ENCODE data around the gene RBM15.

- TF ChIP-seq SUZ12 (IDR thresholded peaks at IDR 0.05; ENCODE audit: extremely low read depth, insufficient read depth, insufficient read length): no peak
- no peak for TF ChIP-seq YY1 (IDR thresholded peaks at IDR 0.05; ENCODE audit: insufficient read depth, insufficient read length)
Measured at GRCh38 chr1:110300412-110301085, 38.6 kb upstream of the RBM15 start.
